Muscle of arm (tissue), 12 donors: ENCODE data around the gene GIMAP5. TPM values are rescaled to one million over a fixed set of nuclear protein-coding genes. Genes with fewer than 3 reads are reported as not detected.

Source experiments
- DNase-seq: peaks from one replicate; pipeline ENCODE4 v3.0.0-alpha.2; 2013
- polyA plus RNA-seq, 12 donors: library from polyadenylated mRNA; unstranded; fragments of 120-200 nt; gene quantifications; one replicate each; pipeline ENCODE4 v1.2.1, GENCODE V29; 2013; ENCODE audit not compliant: insufficient read length in 12 of 12

The GIMAP5 gene
- polyA plus RNA-seq, 12 donors = 5.4 to 10.7 (median 7.7) TPM; not detected in 1

GRCh38 chr7:150733482-150734095 is 3.6 kb upstream of the GIMAP5 start:
- no peak for DNase-seq

- no peak for DNase-seq
Measured at GRCh38 chr7:150734254-150734653, 3.0 kb upstream of the GIMAP5 start.

GRCh38 chr7:150735596-150736358 is 1.4 kb upstream of the GIMAP5 start:
- no peak for DNase-seq

GRCh38 chr7:150736864-150737263 is 354 bp upstream of the GIMAP5 start:
- no peak for DNase-seq

GRCh38 chr7:150738092-150738491 is 874 bp downstream of the GIMAP5 start:
- DNase-seq = no peak

- no peak for DNase-seq
Measured at GRCh38 chr7:150738591-150739001, 1.4 kb downstream of the GIMAP5 start.

- DNase-seq = no peak
Measured at GRCh38 chr7:150739033-150739432, 1.8 kb downstream of the GIMAP5 start.

GRCh38 chr7:150740053-150740452 is 2.8 kb downstream of the GIMAP5 start:
- no peak for DNase-seq

- DNase-seq = no peak
Measured at GRCh38 chr7:150742286-150742968, 5.2 kb downstream of the GIMAP5 start.

GRCh38 chr7:150744041-150744656 is 6.9 kb downstream of the GIMAP5 start:
- DNase-seq = no peak

- DNase-seq = no peak
Measured at GRCh38 chr7:150745086-150745485, 7.9 kb downstream of the GIMAP5 start.

GRCh38 chr7:150745876-150746275 is 8.7 kb downstream of the GIMAP5 start:
- no peak for DNase-seq

GRCh38 chr7:150746921-150747320 is 9.7 kb downstream of the GIMAP5 start:
- DNase-seq = no peak

- no peak for DNase-seq
Measured at GRCh38 chr7:150748376-150748775, 11.2 kb downstream of the GIMAP5 start.

- DNase-seq = no peak
Measured at GRCh38 chr7:150751702-150752101, 14.5 kb downstream of the GIMAP5 start.

GRCh38 chr7:150753239-150753638 is 16.0 kb downstream of the GIMAP5 start:
- DNase-seq = no peak

GRCh38 chr7:150753826-150754603 is 16.8 kb downstream of the GIMAP5 start:
- no peak for DNase-seq

- no peak for DNase-seq
Measured at GRCh38 chr7:150754951-150755350, 17.7 kb downstream of the GIMAP5 start.

GRCh38 chr7:150755473-150756099 is 18.4 kb downstream of the GIMAP5 start:
- DNase-seq = no peak

- DNase-seq = no peak
Measured at GRCh38 chr7:150756166-150756565, 18.9 kb downstream of the GIMAP5 start.

GRCh38 chr7:150756858-150757257 is 19.6 kb downstream of the GIMAP5 start:
- DNase-seq = no peak
